CD4-positive, alpha-beta T cell treated with Interleukin-10 for 1 hour (primary cell): Measurements from ENCODE around the gene KRT1.

Source experiments
- DNase-seq: peaks from one replicate; pipeline ENCODE4 v3.0.0-alpha.2; 2020

The KRT1 gene

DNA sequence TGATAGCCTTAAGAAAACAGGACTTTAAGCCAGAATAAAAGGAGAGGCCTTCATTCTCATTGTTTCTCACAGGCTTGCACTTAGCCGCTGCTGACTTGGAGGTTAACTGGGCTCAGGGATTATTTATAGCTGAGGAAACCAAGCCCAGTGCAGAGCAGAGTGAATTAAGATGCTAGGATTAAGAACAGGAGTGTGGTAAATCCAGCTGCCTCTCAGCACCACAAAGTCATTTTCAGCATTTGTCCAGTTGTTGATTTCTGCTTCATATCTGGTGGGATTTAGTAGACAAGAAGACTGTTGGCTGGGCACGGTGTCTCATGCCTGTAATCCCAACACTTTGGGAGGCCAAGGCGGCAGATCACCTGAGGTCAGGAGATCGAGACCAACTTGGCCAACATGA lies 47.6 kb downstream of the KRT1 start:
- DNase-seq = no peak

DNA sequence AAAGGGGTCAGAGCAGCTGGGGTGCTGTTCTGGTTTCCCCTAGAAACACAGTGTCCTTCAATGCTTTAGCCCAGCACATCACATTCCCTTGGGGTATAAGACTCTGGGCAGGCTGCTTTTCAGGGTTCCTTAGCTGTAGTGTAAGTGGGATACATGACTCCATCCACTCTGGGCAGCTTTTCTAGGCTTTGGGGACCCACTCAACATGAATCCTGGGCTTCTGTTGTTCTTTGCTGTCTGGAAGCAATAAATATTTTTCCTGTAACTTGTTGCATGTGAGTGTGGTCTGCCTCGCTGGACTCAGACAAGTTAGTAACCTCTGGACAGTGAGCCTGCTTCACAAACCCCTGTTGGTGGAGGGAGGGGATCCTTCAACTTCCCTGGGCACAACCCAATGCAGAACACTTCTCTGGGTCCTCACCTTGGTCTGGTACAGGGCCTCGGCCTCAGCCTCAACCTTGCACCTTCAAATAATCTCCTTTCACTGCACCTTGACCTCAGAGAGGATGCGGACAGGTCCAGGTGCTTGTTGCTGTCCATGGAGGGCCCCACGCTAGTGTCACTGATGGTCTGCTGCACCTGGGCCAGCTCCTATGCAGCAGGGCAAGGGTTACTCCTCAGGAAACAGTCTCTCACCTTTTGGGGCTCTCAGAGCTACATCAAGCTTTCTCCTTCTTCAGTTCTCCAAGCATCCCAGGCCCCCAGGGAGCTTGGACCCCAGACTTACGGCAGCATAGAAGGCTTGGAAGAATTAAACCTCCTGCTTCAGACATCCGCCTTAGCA lies 48.3 kb downstream of the KRT1 start:
- no peak for DNase-seq

- DNase-seq = no peak
Observed at GRCh38 chr12:52631264-52631663, 48.9 kb downstream of the KRT1 start.

DNA sequence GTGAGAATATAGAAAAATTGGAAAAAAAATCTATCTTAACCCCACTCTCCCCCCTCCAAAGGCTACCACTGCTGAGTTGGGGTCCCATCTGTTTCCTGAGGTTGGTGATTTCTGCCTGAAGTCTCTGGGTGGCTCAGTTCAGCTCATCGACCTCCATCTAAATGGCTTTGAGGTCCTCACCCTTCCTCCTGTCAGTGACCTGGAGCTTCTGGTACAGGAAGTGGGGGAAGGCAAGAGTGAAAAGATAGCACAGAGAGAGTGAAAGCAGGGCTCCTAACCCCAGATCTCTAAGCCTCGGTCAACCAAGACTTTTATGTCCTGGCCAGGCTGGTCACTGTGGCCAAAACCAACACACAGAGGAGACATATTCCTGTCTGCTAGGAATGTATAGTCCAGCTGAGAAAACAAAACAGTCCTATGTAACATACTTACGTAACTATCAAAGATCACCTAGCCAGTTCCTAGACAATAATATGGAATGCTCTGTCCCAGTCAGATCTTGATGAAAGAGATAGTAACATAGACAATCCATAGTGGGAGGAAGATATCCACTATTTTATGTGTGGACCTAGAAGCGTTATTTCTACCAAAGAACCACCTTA lies 49.5 kb downstream of the KRT1 start:
- DNase-seq = no peak

- DNase-seq = no peak
Observed at GRCh38 chr12:52630008-52630500, 50.2 kb downstream of the KRT1 start.

DNA sequence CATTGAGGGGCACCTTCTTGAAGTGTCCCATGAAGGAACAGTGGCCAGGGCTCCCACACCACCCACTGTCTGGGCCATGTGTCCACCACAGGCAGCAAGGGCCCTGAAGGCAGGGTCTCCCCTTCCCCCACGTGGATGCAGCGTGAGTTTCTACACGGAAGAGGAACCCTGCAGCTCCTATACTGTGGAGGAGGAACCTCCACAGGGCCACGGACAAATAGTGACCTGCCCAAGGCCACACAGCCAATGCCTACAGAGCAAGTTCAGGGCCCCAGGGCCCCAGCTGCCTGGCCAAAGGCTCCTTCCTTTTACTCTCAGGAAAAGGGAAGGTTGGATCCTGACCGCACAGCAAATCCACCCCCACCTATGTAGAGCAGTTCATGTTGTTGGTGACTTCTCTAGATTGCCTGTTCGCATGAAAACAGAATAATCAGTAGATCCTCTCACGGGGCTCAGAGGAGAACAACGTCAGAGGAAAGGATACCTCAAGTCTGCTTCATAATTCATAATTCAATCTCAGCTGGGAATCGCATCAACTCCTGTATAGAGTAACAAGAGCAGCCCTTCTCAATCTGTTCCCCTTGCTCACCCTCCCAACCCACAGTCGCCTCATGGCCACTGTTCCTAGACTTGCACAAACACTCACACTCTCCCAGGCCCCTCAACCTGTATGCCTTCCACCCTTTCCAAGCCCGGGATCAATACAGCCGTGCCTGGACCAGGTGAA lies 50.8 kb downstream of the KRT1 start:
- no peak for DNase-seq

DNA sequence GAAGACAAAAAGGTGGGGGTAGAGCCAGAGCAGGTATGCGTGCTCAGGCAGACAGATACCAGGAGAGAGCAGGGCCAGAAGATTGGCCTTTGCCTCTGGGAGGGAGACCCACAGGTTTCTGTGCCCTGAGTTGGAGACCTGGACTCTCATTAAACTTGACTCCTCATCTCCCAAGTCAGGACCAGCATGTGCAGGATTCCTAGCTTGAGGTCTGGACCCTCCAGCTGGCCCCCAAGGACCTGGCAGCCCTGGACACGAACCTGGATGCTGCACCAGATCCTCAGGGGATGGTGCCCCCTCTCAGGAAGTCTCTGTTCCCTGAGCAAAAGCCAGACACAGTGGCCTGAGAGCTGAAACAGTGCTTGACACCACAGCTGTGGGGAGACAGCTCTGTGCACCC lies 51.4 kb downstream of the KRT1 start:
- DNase-seq = no peak

DNA sequence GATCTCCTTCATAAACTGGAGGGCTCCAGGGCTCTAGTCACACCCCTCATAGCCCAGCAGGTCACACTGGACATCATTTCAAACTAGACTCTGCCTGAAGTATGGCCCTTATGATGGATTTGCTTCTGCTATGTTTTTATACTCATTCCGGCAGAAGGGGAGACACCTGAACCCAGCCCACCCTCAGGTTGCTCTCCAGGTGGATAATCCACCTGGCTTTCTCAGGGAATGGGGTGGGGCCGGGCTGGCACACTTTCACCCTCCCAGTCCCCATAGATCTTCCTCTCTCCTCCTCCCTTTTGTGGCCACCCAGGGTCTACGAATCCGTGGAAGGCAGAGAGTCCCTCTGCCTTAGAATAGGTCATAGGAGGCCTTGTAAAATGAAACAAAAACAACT lies 52.1 kb downstream of the KRT1 start:
- no peak for DNase-seq

DNA sequence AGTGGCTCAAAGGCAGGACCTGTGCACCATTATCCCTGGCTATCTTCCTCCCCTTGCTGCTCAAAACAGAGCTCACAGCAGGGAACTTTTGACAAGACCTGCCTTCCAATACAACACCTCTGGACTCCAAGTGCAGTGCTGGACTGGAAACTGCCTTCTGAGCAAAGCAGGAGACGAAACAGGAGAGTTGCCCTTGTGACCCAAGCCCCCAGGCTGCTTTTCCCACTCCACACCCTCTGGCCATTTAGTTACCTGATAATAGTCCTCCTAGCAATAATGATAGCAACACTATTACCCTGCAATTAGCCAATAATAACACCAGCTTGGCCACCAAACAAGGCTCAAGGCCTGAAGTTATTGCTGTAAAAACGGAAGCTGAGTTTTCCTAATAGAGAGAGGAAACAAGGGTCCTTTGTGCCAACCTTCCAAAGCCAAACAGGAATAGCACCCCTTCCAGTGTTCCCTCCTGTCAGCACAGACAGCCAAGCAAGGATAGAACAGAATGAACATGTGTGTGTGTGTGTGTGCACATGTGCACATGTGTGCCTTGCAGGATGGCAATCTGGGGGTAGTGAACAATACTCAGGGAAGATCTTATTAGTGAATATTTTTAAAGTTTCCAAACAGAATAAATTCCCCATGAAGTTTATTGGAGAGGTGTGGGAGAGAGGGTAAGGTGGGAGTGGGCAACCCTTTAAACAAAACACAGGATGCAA lies 52.7 kb downstream of the KRT1 start:
- no peak for DNase-seq
